Activated CD4-positive, alpha-beta T cell treated with anti-CD3 and anti-CD28 coated beads, Interleukin-2, amount 10 ng/mL, durations not matched to agents 7 days and 5 days (primary cell): Measurements from ENCODE around the gene EVI2A. TPM values are rescaled to one million over a fixed set of nuclear protein-coding genes. Genes with fewer than 3 reads are reported as not detected.
"Not testable (repeated sequence)": the region's sequence is repeated elsewhere in the genome, so short reads cannot be mapped to it uniquely, and the experiment has no call there.

ENCODE experiments used
- CTCF ChIA-PET: fragments of 350-600 bp; sonication (Branson Sonifier 250); formaldehyde crosslinking; loops from one replicate; lab custom pipeline; 2021; ENCODE audit warnings: antibody characterized with exemption; lab: Charles Lee
- POLR2A ChIA-PET: fragments of 350-600 bp; sonication (Branson Sonifier 250); formaldehyde crosslinking; loops from one replicate; lab custom pipeline; 2021; ENCODE audit warnings: antibody characterized with exemption; lab: Charles Lee
- DNase-seq: peaks from one replicate; pipeline ENCODE4 v3.0.0-alpha.2; 2020
- H3K27ac Mint-ChIP-seq: one replicate; pipeline ENCODE4 v1.8.0; 2021; ENCODE audit warnings: mild to moderate bottlenecking, moderate library complexity, mixed read lengths
- H3K27me3 Mint-ChIP-seq: one replicate; pipeline ENCODE4 v1.8.0; 2021; ENCODE audit warnings: mixed read lengths
- H3K36me3 Mint-ChIP-seq: one replicate; pipeline ENCODE4 v1.8.0; 2021; ENCODE audit warnings: low read depth, mixed read lengths
- H3K4me1 Mint-ChIP-seq: one replicate; pipeline ENCODE4 v1.8.0; 2021; ENCODE audit warnings: mixed read lengths
- H3K4me3 Mint-ChIP-seq: one replicate; pipeline ENCODE4 v1.8.0; 2021; ENCODE audit warnings: mild to moderate bottlenecking, moderate library complexity, mixed read lengths
- H3K9me3 Mint-ChIP-seq: one replicate; pipeline ENCODE4 v1.8.0; 2021; ENCODE audit warnings: mixed read lengths
- total RNA-seq, 2 experiments: library from RNA; stranded (reverse); gene quantifications; one replicate each; pipeline ENCODE4 v1.2.3, GENCODE V29; 2021

The EVI2A gene
- total RNA-seq, 2 experiments from 2014 or later: 58.9 to 73.4 TPM

- Mint-ChIP-seq H3K4me1 (peaks cover 16% of the 10 kb centered on the region), H3K27ac (no peak overlapping the region), H3K4me3 (no peak overlapping the region), H3K9me3 (no peaks in the 10 kb centered on the region), H3K36me3 (peaks cover 13% of the 10 kb centered on the region), H3K27me3 (no peaks in the 10 kb centered on the region)
- no peak for DNase-seq
- CTCF ChIA-PET: no interaction called here
- POLR2A ChIA-PET: no interaction called here
Measured at GRCh38 chr17:31327534-31328159, 6.2 kb upstream of the EVI2A start.

DNA sequence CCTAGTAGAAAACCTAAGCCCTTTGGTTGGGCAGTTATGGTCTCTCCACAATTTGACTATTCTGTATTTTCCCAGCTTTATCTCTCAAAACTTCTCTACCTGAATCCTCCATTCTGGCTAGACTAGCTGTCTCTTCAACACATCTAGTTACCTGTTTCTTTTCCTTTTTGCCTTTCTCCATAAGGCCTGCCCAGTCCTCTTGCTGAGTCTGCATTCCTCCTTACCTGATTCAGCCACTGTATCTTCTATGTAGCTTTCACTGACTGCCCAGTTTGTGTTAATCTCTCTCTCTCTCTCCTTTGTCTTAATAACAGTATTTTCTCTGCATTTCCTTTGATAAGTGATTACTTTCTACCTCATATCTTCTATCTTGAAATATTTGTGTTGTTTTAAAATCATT lies 2.1 kb upstream of the EVI2A start:
- H3K4me3 Mint-ChIP-seq: no peak overlapping the region
- peak overlapping the region; percentile 21 for H3K27ac Mint-ChIP-seq
- peaks cover 23% of the 10 kb centered on the region for H3K4me1 Mint-ChIP-seq
- POLR2A ChIA-PET: no interaction called here
- CTCF ChIA-PET: no interaction called here
- no peak for DNase-seq
- no peaks in the 10 kb centered on the region for H3K9me3 Mint-ChIP-seq
- peaks cover 31% of the 10 kb centered on the region for H3K36me3 Mint-ChIP-seq
- no peaks in the 10 kb centered on the region for H3K27me3 Mint-ChIP-seq

DNA sequence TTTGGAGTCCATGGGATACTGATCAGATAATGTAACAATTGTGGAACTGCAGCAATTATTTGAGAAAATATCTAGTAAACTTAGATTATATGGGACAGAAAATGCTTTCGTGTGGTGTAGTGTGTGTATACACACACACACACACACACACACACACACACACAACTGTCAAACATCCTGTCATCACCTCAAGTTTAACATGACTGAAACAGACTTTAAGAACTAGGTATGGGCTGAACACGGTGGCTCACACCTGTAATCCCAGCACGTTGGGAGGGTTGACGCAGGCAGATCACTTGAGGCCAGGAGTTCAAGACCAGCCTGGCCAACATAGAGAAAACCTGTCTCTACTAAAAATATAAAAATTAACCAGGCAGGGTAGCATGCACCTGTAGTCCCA lies 544 bp upstream of the EVI2A start:
- Mint-ChIP-seq H3K9me3 (no peaks in the 10 kb centered on the region), H3K27me3 (no peaks in the 10 kb centered on the region), H3K4me1 (peaks cover 25% of the 10 kb centered on the region), H3K36me3 (peaks cover 29% of the 10 kb centered on the region), H3K27ac (peak overlapping the region; percentile 94), H3K4me3 (peak overlapping the region; percentile 80)
- CTCF ChIA-PET: interaction anchor here (0.5 to 0.9 kb wide), 3 partner anchors 18 to 1251 kb away, joined by 3 to 4 read pairs (median 4); no protein-coding TSS in a partner anchor
- peak; percentile 44 for DNase-seq
- POLR2A ChIA-PET: interaction anchor here (1.0 kb wide), 1 partner anchor 10 kb away, joined by 8 read pairs; no protein-coding TSS in a partner anchor

- H3K4me1 Mint-ChIP-seq: peaks cover 37% of the 10 kb centered on the region
- H3K27ac Mint-ChIP-seq: peak overlapping the region; percentile 94
- H3K4me3 Mint-ChIP-seq: peak overlapping the region; percentile 80
- ChIA-PET POLR2A (no interaction called here), CTCF (no interaction called here)
- no peaks in the 10 kb centered on the region for H3K9me3 Mint-ChIP-seq
- H3K36me3 Mint-ChIP-seq: peaks cover 32% of the 10 kb centered on the region
- no peaks in the 10 kb centered on the region for H3K27me3 Mint-ChIP-seq
- DNase-seq: no peak
Measured at GRCh38 chr17:31320791-31321190, 631 bp downstream of the EVI2A start.

DNA sequence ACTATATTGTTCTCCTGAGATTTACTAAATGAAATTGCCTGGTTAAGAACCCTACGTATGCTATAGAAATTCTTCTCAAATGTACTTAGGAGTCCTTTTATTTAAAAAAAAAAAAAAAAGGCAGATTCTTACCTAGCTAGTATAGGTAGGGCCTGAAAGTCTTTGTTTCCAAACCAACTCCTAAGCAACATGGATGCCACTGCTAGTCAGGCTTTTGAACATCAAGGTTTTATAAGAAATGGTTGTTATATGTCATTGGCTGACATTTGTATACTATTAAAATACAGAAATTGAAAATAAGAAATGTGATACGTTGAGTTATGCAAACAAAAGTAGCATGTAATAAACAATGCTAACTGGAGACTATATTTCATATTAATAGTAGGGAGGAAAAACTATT lies 1.2 kb downstream of the EVI2A start:
- peak overlapping the region; percentile 94 for H3K27ac Mint-ChIP-seq
- DNase-seq: peak; percentile 29
- H3K36me3 Mint-ChIP-seq: peaks cover 35% of the 10 kb centered on the region
- no peaks in the 10 kb centered on the region for H3K27me3 Mint-ChIP-seq
- no peaks in the 10 kb centered on the region for H3K9me3 Mint-ChIP-seq
- H3K4me1 Mint-ChIP-seq: peaks cover 40% of the 10 kb centered on the region
- ChIA-PET CTCF (no interaction called here), POLR2A (interaction anchor here (1.6 kb wide), 1 partner anchor 9 kb away, joined by 26 read pairs; no protein-coding TSS in a partner anchor)
- peak overlapping the region; percentile 80 for H3K4me3 Mint-ChIP-seq

GRCh38 chr17:31318851-31319661 lies 2.4 kb downstream of the EVI2A start:
- Mint-ChIP-seq H3K4me1 (peaks cover 51% of the 10 kb centered on the region), H3K9me3 (no peaks in the 10 kb centered on the region), H3K27me3 (no peaks in the 10 kb centered on the region), H3K4me3 (peak overlapping the region; percentile 80), H3K36me3 (peaks cover 37% of the 10 kb centered on the region), H3K27ac (peak overlapping the region; percentile 94)
- CTCF ChIA-PET: interaction anchor here (0.7 to 1.1 kb wide), 2 partner anchors 70 to 539 kb away, joined by 3 to 4 read pairs; no protein-coding TSS in a partner anchor
- peak; percentile 13 for DNase-seq
- POLR2A ChIA-PET: interaction anchor here (1.6 kb wide), 1 partner anchor 8 kb away, joined by 26 read pairs; no protein-coding TSS in a partner anchor

DNA sequence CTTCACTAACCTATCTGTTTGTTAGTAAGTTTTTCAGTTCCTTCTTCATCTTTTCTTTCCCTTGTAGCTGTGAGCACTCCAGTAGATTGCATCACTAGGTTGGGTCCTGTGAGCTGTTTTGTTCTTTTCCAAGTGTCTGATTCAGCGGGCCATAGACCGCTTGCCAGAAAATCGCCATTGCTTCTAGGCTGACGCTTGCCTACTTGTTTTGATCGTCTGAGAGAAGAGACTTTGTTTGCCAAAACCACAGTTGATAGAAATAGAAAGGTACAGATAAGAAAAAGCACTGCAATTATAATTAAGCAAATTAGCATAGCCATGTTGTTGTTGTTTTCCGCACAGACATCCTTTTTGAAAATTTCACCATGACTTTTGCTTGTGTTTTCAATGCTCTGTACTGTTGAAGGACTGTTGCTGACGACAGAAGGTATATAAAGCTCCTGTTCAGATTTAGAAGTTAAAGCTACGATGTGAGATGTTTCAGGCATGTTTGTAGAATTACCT lies 3.1 kb downstream of the EVI2A start:
- ChIA-PET CTCF (interaction anchor here (0.6 to 1.1 kb wide), 2 partner anchors 71 to 1201 kb away, joined by 3 to 4 read pairs; no protein-coding TSS in a partner anchor), POLR2A (no interaction called here)
- DNase-seq: peak; percentile 61
- H3K4me1 Mint-ChIP-seq: peaks cover 46% of the 10 kb centered on the region
- H3K27ac Mint-ChIP-seq: peak overlapping the region; percentile 94
- no peaks in the 10 kb centered on the region for H3K27me3 Mint-ChIP-seq
- H3K36me3 Mint-ChIP-seq: peaks cover 37% of the 10 kb centered on the region
- H3K9me3 Mint-ChIP-seq: no peaks in the 10 kb centered on the region
- H3K4me3 Mint-ChIP-seq: peak overlapping the region; percentile 80

- H3K27ac Mint-ChIP-seq: peak overlapping the region; percentile 99
- DNase-seq: no peak
- POLR2A ChIA-PET: no interaction called here
- no peaks in the 10 kb centered on the region for H3K27me3 Mint-ChIP-seq
- H3K9me3 Mint-ChIP-seq: no peaks in the 10 kb centered on the region
- peak overlapping the region; percentile 85 for H3K4me3 Mint-ChIP-seq
- peaks cover 47% of the 10 kb centered on the region for H3K36me3 Mint-ChIP-seq
- CTCF ChIA-PET: no interaction called here
- H3K4me1 Mint-ChIP-seq: peaks cover 36% of the 10 kb centered on the region
Measured at GRCh38 chr17:31314782-31315100, 6.7 kb downstream of the EVI2A start.

DNA sequence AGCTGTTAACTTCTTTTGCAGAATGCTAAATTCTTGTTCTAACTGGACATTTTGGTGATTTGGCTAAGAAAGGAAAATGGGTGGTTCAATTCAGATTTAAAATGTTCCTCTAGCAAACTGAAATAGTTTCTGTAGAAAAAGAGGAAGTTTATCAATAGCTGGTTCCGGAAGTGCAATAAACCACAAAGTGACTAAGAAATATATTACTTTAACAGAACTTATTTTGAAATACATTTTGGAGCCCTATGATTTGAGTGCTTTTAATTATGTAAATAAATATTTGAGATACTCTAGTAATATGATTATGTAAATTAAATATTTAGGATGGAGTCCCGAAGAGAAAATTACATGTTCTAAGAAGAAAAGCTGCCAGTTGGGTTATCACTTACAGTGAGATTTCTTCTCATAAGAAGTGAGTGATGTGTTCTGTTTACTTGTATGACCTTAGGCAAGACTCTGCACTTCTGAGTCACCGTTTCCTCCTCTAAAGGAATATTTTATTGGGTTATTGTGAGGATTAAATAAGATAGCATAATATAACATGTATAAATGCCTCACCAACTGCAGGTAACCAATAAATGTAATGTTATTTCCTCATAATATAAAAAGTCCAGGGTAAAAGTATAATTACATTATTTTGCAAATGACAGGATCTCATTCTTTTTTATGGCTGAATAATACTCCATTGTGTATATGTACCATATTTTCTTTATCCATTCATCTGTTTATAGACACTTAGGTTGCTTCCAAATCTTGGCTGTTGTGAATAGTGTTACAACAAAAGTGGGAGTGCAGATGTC lies 7.2 kb downstream of the EVI2A start, which contains the start of gene EVI2B:
EVI2B (minus strand) TSS at position 73 of the 800 bp plus-strand sequence. CDS start 8,445 bp downstream, outside the sequence.
- CTCF ChIA-PET: interaction anchor here (0.7 to 0.8 kb wide), 2 partner anchors 123 to 184 kb away, joined by 3 read pairs; no protein-coding TSS in a partner anchor
- H3K27me3 Mint-ChIP-seq: no peaks in the 10 kb centered on the region

DNA sequence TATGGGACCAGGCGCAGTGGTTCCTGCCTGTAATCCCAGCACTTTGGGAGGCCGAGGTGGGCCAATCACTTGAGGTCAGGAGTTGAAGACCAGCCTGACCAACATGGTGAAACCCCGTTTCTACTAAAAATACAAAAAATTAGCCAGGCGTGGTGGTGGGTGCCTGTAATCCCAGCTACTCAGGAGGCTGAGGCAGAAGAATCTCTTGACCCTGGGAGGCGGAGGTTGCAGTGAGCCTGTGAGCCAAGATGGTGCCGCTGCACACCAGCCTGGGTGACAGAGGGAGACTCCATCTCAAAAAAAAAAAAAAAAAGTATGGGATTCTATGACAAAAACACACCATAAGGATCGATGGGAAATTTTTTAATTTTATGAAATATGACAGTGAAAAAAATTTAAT lies 9.2 kb downstream of the EVI2A start:
- H3K4me1 Mint-ChIP-seq: peaks cover 54% of the 10 kb centered on the region
- peak overlapping the region; percentile 94 for H3K27ac Mint-ChIP-seq
- not testable (repeated sequence) for H3K27me3 Mint-ChIP-seq, H3K9me3 Mint-ChIP-seq
- peak overlapping the region; percentile 85 for H3K4me3 Mint-ChIP-seq
- peaks cover 49% of the 10 kb centered on the region for H3K36me3 Mint-ChIP-seq
- ChIA-PET POLR2A (interaction anchor here (0.6 to 2.5 kb wide), 3 partner anchors 7 to 46 kb away, joined by 3 to 26 read pairs (median 8); partner anchors contain the start of gene EVI2A), CTCF (interaction anchor here (1.0 kb wide), 1 partner anchor 12 kb away, joined by 3 read pairs; no protein-coding TSS in a partner anchor)
- peak; percentile 59 for DNase-seq

More for the DNA sequence above, 7.2 kb downstream of the EVI2A start, which contains the start of gene EVI2B:
- peak within 1 kb of the TSS; percentile 99 for H3K27ac Mint-ChIP-seq
- peak within 1 kb of the TSS; percentile 85 for H3K4me3 Mint-ChIP-seq
- peaks cover 42% of the 10 kb centered on the region for H3K4me1 Mint-ChIP-seq
- DNase-seq: peak; percentile 39
- H3K9me3 Mint-ChIP-seq: no peaks in the 10 kb centered on the region
- H3K36me3 Mint-ChIP-seq: peaks cover 44% of the 10 kb centered on the region
- POLR2A ChIA-PET: no interaction called here

- DNase-seq: no peak
- H3K27ac Mint-ChIP-seq: peak overlapping the region; percentile 94
- POLR2A ChIA-PET: interaction anchor here (1.6 to 2.5 kb wide), 2 partner anchors 8 to 10 kb away, joined by 8 to 26 read pairs; partner anchors contain the start of gene EVI2A
Measured at GRCh38 chr17:31311526-31311925, 9.9 kb downstream of the EVI2A start.

More at GRCh38 chr17:31311526-31311925, 9.9 kb downstream of the EVI2A start:
- peaks cover 52% of the 10 kb centered on the region for H3K36me3 Mint-ChIP-seq
- H3K27me3 Mint-ChIP-seq: no peaks in the 10 kb centered on the region
- H3K4me1 Mint-ChIP-seq: peaks cover 52% of the 10 kb centered on the region
- CTCF ChIA-PET: interaction anchor here (1.0 to 1.3 kb wide), 2 partner anchors 13 to 26 kb away, joined by 3 read pairs; no protein-coding TSS in a partner anchor
- H3K9me3 Mint-ChIP-seq: no peaks in the 10 kb centered on the region
- peak overlapping the region; percentile 85 for H3K4me3 Mint-ChIP-seq
